GM12801 (cell line): ENCODE data around the gene ILDR2.

Source experiments
- TF ChIP-seq, protein P1 (sequence below): IDR thresholded peaks from one replicate; pipeline ENCODE4 v1.5.1; 2011; ENCODE audit warnings: control low read depth; ENCODE audit not compliant: insufficient read length; ENCODE audit errors: extremely low read depth

The ILDR2 gene

DNA sequence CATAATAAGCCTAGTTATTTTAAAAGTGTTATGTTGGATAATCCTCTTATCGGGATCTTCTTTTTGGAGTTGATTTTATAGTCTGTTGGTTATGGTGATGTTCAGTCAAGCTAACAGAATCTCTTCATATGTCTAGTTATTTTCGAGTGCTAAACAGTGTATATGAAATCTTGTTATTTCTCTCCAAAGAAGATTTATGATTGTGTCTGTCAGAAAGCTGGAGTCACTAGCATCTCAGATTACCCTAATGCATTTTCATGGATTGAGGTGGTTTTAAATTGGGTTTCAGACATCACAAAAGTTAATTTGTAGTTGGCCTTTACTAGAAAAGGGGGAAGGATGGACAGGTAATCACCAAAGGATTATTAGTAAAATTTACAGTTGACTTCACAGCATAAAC lies 27.0 kb upstream of the ILDR2 start:
- TF ChIP-seq, protein P1, sequence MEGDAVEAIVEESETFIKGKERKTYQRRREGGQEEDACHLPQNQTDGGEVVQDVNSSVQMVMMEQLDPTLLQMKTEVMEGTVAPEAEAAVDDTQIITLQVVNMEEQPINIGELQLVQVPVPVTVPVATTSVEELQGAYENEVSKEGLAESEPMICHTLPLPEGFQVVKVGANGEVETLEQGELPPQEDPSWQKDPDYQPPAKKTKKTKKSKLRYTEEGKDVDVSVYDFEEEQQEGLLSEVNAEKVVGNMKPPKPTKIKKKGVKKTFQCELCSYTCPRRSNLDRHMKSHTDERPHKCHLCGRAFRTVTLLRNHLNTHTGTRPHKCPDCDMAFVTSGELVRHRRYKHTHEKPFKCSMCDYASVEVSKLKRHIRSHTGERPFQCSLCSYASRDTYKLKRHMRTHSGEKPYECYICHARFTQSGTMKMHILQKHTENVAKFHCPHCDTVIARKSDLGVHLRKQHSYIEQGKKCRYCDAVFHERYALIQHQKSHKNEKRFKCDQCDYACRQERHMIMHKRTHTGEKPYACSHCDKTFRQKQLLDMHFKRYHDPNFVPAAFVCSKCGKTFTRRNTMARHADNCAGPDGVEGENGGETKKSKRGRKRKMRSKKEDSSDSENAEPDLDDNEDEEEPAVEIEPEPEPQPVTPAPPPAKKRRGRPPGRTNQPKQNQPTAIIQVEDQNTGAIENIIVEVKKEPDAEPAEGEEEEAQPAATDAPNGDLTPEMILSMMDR: no peak

DNA sequence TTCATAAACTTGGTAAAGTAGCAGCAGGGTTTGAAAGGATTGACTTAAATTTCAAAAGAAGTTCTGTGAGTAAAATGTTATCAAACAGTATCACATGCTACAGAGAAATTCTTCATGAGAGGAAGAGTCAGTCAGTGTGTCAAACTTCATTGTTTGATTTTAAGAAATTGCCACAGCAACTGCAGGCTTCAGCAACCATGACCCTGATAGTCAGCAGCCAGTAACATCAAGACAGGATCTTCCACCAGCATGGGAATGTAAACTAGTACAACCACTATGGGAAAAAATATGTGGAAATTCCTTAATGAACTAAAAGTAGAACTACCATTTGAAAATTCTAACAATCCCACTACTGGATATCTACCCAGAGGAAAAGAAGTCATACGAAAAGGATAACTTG lies 25.2 kb upstream of the ILDR2 start:
- TF ChIP-seq, protein P1: no peak

DNA sequence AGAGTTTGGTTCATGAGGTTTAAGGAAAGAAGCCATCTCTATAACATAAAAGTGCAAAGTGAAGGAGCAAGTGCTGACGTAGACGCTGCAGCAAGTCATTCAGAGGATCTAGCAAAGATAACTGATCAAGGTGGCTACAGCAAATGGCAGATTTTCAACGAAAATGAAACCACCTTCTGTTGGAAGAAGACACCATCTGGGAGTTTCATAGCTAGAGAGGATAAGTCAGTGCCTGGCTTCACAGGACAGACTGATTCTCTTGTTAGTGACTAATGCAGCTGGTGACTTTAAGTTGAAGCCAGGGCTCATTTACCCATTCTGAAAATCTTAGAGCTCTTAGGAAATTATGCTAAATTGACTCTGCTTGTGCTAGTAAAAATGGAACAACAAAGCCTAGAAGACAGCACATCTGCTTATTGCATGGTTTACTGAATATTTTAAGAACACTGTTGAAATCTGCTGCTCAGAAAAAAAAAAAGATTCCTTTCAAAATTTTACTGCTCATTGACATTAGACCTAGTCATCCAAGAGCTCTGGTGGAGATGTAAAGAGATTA lies 24.2 kb upstream of the ILDR2 start:
- TF ChIP-seq, protein P1: no peak

DNA sequence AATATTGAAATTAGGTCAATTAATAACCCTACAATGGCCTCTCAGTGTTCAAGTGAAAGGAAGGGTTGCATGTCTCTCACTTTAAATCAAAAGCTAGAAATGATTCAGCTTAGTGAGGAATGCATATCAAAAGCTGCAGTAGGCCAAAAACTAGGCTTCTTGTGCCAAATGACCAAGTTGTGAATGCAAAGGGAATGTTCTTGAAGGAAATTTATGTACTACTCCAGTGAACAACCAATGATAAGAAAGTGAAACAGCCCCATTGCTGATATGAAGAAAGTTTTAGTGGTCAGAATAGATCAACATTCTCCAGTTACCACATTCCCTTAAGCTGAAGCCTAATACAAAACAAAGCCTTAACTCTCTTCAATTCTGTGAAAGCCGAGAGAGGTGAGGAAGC lies 23.7 kb upstream of the ILDR2 start:
- TF ChIP-seq, protein P1: no peak

DNA sequence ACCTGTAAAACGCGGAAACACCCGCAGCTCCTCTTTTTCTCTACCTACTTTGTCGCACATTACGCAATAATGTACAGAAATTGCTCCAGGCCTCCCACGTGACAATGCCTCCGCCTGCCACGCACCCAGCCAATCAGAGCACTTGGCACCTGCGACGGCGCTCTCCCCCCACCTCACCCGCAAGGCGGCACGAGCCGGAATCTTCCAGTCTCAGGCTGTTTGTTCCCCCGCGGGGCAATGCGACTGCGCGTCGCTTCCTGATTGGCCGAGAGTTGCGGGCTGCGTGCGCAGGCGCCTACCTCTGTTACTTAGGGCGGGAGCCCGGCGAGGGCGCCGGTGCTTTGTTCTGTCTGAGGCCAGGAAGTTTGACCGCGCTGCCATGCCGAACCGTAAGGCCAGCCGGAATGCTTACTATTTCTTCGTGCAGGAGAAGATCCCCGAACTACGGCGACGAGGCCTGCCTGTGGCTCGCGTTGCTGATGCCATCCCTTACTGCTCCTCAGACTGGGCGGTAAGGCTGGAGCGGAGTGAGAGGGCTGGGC lies 13.7 kb upstream of the ILDR2 start, which contains the start of gene MAEL:
TSS of gene MAEL (plus strand) at position 307 of the 542 bp plus-strand sequence. CDS start at position 380, 73 bp downstream.
- TF ChIP-seq, protein P1: no peak

DNA sequence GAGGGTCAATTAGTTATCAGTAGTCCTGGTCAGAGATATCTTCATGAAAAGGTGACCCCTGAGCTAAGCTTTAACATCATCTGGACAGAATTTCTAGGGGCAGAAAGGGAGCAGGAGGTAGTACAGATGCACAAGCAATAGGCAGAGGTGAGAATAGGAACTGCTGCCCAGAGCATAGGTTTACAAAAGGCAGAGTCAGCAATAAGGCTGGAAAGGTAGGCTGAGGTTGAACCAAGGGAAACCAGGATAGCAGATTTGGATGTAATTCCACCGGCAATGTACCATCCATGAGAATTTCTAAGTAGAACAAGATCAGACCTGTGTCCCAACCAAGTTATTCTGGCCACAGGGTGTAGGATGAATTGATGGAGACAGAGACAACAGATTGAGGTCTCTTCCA lies 6.2 kb upstream of the ILDR2 start:
- TF ChIP-seq, protein P1: no peak

DNA sequence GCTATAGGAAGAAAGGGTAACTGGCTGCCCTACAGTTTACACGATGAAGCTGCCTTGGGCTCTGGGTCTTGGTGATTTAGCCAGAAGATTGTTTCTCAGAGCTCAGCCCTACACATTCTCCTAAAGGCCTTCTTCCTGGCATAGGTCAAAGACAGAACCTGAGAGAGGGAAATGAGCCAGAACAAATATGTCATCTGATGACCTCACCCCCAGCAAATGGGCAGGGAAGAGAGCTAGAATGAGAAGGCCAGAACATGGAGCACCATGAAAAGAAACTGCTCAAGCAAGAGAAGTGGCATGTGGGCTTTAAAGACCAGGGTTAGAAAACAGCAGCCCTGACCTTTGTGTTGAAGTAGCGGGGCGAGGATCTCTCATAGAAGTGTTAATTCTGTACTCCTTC lies 5.5 kb upstream of the ILDR2 start:
- TF ChIP-seq, protein P1: no peak
